GM18502 (cell line): ENCODE data around the gene RHOT1.
"Not testable (repeated sequence)": the region's sequence is repeated elsewhere in the genome, so short reads cannot be mapped to it uniquely, and the experiment has no call there.

Experiments used
- ATAC-seq: cut with Tn5 transposase; IDR thresholded peaks from one replicate; pipeline ENCODE4 v1.9.1; 2021; ENCODE audit warnings: mild to moderate bottlenecking; ENCODE audit not compliant: unreplicated experiment, poor library complexity

The RHOT1 gene

DNA sequence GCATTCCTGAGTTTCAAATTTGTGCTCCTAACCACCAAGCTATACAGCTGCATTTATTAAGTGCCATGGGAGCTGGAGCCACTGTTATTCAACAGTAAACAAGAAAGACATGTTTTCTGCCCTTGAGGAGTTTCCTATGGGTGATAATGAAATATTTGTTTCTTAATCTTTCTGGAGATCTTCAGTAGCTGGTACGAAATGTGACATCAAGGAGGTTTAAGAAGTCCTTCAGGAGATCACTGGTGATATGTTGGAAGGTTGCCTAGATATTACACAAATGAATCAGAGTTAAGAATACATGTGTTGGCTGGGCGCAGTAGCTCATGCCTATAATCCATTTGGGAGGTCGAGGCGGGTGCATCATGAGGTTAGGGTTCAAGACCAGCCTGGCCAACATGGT, 14.9 kb downstream of the RHOT1 start:
- ATAC-seq: no peak

DNA sequence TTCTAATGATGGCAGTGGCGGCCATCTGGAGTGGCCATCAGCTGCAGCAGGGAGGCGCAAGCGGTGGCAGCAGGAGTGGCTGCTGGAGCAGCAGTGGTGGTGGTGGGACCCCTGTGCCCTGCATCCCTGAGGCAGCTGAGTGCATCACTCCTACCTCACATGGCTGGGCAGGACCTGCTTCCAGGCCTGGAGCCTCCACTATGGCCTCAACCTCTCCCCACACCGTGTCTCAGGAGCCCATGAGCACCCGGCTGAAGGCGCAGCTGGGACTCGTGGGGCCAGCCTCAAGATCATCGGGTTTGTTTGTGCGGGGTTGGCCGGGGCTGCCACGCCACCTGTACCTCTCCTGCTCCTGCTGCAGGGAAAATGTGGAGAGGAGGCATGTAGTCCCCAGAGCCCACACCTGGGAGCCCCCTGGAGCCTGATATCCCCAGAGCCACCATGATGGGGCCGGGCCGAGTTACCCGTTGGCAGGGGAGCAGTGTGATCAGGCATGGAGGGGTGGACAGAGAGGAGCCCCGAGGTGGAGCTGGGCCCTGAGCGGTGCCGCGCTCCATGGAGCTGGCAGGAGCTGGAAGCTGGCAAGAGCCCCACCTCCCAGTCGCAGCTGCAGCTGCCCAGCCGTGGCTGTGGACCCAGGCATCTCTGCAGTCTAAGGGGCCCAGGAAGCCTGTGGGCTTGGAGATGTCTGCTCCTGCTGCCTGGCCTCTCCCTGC, 16.7 kb downstream of the RHOT1 start:
- no peak for ATAC-seq

DNA sequence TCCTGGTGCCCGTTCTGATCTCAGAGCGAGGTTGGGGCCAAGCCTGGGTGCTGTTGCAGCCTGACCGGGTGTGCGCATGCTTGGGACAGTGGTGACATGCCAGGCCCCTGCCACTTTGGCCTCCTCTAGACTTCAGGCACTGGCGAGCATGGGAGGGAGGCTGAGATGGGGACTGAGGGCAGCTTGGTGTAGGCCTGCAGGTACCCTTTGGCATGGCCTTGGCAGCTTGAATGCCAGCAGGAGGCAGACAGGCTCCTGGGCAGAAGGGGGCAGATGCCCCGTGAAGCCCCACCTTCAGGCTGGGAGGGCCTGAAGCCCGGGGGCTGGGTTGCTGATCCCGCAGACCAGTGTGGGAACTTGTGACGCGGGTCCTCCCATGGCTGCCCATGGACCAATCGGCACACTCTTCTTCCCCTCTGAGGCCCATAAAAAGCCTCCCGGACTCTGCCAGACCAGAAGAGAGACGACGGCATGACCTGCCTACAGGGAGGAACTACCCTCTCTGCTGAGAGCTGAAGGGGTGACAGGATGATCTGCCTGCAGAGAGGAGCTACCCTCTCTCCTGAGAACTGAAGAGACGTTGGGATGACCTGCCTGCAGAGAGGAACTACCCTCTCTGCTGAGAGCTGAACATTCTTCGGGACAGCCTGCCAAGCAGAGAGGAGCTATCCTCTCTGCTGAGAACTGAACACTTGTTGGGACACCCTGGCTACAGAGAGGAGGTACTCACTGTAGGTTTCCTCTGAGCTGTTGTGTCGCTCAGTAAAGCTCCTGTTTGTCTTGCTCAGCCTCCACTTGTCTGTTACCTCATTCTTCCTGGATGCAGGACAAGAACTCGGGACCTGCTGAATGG, 17.5 kb downstream of the RHOT1 start:
- ATAC-seq: no peak

DNA sequence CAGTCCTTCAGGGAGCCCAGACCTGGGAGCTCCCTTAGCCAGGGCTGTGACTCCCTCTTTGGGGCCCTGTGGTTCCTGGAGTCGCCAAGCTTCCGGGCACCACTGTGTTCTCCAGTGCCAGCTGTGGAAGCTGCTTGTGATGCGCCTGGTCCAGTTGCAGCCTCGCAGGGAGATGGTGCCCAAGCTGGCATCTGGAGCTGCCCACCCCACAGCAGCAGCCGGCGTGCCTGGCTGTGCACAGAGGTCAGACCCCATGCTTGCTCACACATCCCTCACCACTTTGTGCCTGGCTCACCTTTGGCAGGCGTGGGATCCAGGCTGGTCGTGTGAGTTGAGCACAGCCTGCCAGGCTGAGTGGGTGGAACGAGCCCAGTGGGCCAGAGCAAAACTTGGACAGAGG, 18.2 kb downstream of the RHOT1 start:
- ATAC-seq: no peak

DNA sequence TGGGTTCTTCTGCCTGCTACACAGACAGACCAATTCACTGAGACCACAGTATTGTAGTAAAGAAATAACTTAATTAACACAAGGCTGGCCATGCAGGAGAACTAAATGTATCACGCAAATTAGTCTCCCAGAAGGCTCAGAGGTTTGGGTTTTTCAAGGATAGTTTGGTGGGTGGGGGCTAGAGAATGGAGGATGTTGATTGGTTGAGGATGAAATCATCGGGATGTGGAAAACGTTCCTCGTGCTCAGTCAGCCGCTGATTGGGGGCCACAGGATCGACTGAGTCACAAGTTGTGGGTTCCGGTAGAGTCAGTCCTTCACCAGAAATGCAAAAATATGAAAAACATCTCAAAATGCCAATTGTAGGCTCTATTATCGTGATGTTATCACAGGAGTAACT, 18.7 kb downstream of the RHOT1 start:
- ATAC-seq: no peak

DNA sequence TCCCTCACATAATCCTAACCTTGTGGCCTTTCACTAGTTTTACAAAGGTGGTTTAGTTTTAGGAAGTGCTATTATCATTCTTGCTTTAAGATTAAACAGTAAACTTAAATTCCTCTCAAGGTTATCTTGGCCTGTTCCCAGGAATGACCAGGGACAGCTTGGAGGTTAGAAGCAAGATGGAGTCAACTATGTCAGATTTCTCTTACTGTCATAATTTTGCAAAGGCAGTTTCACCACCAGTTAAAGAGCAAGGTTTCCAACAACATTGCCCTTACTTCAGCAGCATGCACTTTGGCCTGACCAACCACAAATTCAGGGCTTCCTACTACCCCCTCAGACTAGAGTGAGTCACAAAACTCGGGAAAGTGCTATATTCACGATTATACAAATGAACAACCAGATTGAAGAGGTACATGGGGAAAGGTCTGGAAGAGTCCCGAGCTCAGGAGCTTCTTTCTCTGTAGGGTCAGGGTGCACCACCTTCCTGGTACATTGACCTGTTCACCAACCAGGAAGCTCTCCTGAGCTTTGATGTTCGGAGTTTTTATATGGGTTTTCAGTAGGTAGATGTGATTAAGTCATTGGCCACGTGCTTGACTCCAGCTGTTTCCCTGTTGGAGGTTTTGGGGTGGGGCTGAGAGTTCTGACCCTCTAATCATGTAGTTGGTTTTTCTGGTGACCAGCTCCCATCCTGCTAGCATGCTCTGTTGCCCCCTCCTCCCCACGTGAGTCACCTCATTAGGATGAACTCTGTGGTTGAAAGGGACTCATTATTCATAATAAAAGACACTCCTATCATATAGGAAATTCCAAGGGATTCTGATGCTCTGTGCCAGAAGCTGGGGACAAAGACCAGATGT, 19.4 kb downstream of the RHOT1 start:
- no peak for ATAC-seq

DNA sequence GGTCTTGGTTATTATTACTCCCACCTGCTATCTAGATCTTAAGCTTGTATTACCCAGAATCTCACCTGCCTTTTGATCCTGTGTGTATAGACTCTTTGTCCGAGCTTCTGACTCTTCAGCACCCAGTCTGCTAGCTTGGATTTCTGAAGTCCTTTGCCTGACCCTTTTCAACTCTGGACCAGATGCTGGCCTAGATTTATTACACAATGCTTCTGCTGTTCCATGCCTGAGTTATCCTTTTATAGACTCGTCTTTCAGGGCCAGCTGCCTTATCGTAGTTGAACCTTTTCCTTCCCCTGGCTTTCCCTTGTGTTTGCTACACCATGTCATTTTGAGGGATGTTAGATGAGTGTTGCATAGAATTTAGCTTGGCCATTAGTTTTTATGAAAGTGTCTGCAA, 32.6 kb downstream of the RHOT1 start:
- ATAC-seq: no peak

DNA sequence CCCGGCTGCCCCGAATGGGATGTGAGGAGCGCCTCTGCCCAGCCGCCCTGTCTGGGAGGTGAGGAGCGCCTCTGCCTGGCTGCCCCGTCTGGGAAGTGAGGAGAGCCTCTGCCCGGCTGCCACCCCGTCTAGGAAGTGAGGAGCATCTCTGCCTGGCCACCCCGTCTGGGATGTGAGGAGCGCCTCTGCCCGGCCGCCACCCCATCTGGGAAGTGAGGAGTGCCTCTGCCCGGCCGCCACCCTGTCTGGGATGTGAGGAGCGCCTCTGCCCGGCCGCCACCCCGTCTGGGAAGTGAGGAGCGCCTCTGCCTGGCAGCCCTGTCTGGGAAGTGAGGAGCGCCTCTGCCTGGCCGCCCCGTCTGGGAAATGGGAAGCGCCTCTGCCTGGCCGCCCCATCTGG, 36.4 kb downstream of the RHOT1 start:
- not testable (repeated sequence) for ATAC-seq

DNA sequence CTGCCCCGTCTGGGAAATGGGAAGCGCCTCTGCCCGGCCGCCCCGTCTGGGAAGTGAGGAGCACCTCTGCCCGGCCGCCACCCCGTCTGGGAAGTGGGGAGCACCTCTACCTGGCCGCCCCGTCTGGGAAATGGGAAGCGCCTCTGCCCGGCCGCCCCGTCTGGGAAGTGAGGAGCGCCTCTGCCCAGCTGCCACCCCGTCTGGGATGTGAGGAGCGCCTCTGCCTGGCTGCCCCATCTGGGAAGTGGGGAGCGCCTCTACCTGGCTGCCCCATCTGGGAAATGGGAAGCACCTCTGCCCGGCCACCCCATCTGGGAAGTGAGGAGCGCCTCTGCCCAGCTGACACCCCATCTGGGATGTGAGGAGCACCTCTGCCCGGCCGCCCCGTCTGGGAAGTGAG, 36.8 kb downstream of the RHOT1 start:
- ATAC-seq: not testable (repeated sequence)

DNA sequence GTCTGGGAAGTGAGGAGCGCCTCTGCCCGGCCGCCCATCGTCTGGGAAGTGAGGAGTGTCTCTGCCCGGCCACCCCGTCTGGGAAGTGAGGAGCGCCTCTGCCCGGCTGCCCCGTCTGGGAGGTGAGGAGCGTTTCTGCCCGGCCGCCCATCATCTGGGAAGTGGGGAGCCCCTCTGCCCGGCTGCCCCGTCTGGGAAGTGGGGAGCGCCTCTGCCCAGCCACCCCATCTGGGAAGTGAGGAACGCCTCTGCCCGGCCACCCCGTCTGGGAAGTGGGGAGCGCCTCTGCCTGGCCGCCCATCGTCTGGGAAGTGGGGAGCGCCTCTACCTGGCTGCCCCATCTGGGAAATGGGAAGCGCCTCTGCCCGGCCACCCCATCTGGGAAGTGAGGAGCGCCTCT, 37.2 kb downstream of the RHOT1 start:
- not testable (repeated sequence) for ATAC-seq

DNA sequence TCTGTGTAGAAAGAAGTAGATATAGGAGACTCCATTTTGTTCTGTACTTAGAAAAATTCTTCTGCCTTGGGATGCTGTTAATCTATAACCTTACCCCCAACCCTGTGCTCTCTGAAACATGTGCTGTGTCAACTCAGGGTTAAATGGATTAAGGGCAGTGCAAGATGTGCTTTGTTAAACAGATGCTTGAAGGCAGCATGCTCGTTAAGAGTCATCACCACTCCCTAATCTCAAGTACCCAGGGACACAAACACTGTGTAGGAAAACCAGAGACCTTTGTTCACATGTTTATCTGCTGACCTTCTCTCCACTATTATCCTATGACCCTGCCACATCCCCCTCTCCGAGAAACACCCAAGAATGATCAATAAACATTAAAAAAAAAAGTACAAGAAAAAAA, 38.0 kb downstream of the RHOT1 start:
- ATAC-seq: not testable (repeated sequence)

DNA sequence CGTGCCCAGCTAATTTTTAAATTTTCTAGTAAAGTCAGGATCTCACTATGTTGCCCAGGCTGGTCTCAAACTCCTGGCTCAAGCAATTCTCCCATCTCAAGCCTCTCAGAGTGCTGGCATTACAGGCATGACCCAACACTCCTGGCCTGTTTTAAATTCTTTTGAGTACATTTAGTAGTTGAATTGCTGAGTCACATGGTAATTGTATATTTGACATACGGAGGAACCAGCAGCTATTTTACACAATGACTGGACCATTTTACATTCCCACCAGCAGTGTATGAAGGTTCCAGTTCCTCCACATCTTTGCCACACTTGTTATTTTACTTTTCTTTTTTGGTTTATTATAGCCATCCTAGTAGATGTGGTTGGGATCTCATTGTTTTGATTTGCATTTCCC, 43.6 kb downstream of the RHOT1 start:
- ATAC-seq: no peak

DNA sequence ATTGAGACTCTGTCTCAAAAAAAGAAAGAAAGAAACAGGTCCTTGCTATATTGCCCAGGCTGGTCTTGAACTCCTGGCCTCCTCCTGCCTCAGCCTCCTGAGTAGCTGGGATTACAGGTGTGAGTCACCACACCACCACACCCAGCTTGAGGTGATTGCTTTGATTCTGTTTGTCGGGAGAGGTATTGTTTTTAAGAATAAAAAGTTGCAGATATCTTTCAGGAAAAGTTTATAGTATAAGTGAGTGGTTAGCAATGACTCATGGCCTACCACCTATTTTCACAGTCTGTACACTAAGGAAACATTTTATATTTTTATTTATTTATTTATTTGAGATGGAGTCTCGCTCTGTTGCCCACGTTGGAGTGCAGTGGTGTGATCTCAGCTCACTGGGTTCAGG, 45.0 kb downstream of the RHOT1 start:
- ATAC-seq: no peak

DNA sequence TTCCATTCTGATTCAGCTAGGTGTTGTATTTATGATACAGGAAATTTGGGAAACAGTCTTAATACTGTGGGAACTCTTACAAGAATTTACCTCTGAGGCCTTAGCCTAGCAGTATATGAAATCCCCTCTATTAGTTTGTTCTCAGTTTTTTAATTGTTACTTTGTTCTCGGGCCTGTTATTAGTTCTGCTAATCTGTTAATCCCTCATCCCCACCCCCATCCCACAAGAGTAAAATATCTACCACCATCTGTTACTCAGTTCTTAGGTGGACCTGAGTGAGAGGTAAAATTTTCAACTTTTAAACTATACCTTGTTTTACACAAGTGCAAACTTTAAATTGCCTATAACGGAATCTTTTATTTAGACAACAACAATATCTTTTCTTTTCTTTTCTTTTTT, 47.0 kb downstream of the RHOT1 start:
- ATAC-seq: no peak

DNA sequence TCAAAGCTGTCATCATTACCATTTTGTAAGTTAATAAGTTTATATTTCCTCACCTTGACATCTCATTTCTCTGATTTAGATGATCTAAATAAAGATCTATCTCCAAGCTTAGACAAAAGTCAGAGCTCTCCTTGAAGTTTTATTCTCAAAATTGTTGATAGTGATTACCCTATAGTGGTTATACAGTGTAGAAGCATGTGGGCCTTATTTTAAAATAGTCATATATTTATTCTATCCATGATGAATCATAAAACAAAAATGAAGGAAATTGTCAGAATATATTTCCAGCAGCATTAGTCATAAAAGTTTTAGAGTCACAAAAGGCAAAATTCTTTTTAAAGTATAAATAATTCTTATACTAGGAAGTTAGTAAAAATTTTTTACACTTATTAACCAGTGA, 49.0 kb downstream of the RHOT1 start:
- no peak for ATAC-seq

DNA sequence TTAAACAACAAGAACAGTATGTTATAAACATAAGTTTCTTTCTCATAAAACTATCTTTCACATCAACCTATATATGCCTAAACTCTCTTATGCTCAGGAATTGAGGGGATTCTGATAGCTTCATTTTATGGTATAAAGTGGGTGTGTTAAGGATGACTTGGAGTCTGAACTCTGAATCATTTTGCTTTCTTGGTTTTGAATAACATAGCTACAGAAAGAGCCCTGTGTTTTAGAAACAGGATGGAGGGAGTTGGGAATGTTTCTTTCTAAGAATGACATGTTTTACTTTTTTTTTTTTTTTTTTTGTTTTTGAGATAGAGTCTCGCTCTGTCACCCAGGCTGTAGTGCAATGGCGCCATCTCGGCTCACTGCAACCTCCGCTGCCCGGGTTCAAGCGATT, 50.1 kb downstream of the RHOT1 start:
- ATAC-seq: no peak

DNA sequence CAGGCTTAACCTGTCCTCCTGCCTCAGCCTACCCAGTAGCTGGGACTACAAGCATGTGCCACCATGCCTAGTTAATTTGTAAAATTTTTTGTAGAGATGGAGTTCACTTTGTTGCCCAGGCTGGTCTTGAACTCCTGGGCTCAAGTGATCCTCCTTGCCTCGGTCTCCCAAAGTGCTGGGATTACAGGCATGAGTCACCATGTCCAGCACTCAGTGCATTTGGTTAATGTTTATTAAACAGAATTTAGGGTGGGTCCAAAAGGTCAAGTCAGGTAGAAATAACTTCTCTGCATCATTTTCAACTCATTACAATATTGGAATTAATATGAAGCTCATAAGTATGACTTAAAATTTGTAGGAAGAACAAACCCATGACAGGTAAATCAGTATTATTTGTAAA, 55.7 kb downstream of the RHOT1 start:
- no peak for ATAC-seq

DNA sequence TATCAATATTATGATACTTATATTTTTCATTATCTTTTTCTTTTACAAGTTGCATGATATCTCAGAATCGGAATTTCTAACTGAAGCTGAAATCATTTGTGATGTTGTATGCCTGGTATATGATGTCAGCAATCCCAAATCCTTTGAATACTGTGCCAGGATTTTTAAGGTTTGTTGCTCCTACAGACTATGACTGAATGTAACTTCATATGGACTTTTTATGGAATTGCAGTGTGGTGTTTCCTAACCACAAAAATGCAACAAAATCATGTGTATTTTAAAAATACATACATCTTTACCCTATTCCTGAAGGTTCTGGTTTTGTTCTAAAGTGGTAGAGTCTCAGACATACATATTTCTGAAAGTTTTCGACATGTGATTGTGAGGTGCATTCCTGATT, 64.6 kb downstream of the RHOT1 start:
- no peak for ATAC-seq

DNA sequence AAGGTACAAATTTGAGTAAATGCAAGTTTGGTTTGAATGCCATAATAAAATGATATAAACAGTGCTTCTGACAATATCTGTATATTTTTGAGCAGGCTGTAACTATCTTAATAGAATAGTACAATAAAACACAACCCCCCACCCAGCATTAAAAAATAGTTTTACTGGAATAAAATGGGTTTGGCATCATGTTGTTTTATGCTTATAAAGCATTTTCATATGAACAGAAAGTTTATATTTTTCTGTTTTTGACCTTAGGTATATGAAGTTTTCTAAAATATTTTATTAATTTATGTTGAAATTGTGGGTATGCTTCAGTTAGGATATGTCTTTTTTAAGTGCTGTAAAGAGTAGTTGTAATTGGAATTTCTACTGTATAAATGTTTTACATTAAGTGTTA, 66.1 kb downstream of the RHOT1 start:
- ATAC-seq: no peak

DNA sequence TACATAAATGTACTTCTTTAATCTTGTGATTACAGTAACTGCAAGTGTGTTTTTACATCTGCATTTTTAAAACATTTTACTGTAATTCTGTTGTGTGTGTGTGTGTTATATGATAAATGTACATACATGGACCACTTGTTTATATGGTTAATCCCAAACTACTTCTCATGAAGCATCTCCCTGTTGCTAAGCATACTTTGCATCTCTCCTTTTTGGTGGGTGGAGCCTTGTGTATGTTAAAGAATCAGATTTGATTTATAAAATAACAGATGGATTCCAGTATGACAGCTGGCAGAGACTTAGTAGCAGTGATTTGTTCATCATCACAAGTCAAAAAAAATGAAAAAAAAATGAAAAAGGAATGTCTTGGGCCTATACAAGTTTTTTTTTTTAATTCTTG, 67.3 kb downstream of the RHOT1 start:
- no peak for ATAC-seq

DNA sequence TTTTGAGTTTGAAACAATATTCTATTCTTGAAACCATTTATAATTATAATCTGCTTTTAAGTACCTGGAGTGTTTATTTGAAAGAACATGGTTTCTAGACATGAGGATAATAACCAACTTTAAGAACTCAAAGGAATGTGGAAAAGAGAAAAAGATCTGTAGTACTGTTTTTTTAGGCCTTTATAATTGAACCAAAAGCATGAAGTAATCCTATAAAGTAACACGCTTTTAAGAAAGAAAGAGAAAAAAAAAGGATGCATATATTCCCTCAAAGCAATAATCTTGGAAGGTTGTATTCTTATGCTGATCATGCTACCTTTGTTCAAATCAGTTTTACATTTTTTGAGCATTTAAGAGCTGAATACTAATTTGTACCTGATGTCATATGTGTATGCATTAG, 69.4 kb downstream of the RHOT1 start:
- ATAC-seq: no peak
